Measurements from ENCODE around the gene LEFTY2.
"Not testable (repeated sequence)": the region's sequence is repeated elsewhere in the genome, so short reads cannot be mapped to it uniquely, and the experiment has no call there.

Gene LEFTY2

GRCh38 chr1:225891229-225891972, 49.6 kb downstream of the LEFTY2 start:
- DNase-seq (ENCODE audit: low read depth): no peak
- no peak overlapping the region for H3K4me3 ChIP-seq (ENCODE audit: control insufficient read depth, low read depth, low read length)
- no peak for TF ChIP-seq CTCF (IDR thresholded peaks at IDR 0.05; ENCODE audit: control insufficient read depth, insufficient read depth, low read depth, low read length, missing control alignments)

- DNase-seq (ENCODE audit: low read depth): no peak
- TF ChIP-seq CTCF (IDR thresholded peaks at IDR 0.05; ENCODE audit: control insufficient read depth, insufficient read depth, low read depth, low read length, missing control alignments): no peak
- no peak overlapping the region for H3K4me3 ChIP-seq (ENCODE audit: control insufficient read depth, low read depth, low read length)
Observed at GRCh38 chr1:225890346-225891228, 50.4 kb downstream of the LEFTY2 start.

- no peak for TF ChIP-seq CTCF (IDR thresholded peaks at IDR 0.05; ENCODE audit: control insufficient read depth, insufficient read depth, low read depth, low read length, missing control alignments)
- H3K4me3 ChIP-seq (ENCODE audit: control insufficient read depth, low read depth, low read length): no peak overlapping the region
- DNase-seq (ENCODE audit: low read depth): no peak
Observed at GRCh38 chr1:225889743-225890142, 51.3 kb downstream of the LEFTY2 start.

- no peak for TF ChIP-seq CTCF (IDR thresholded peaks at IDR 0.05; ENCODE audit: control insufficient read depth, insufficient read depth, low read depth, low read length, missing control alignments)
- no peak within 1 kb of the TSS for H3K4me3 ChIP-seq (ENCODE audit: control insufficient read depth, low read depth, low read length)
- no peak for DNase-seq (ENCODE audit: low read depth)
Observed at GRCh38 chr1:225888898-225889601, 52.0 kb downstream of the LEFTY2 start, which contains the start of gene LEFTY1. LEFTY1 (minus strand) TSS chr1:225889146; CDS start chr1:225889066, 80 bp downstream.

GRCh38 chr1:225888289-225888897, 52.6 kb downstream of the LEFTY2 start:
- no peak overlapping the region for H3K4me3 ChIP-seq (ENCODE audit: control insufficient read depth, low read depth, low read length)
- no peak for DNase-seq (ENCODE audit: low read depth)
- TF ChIP-seq CTCF (IDR thresholded peaks at IDR 0.05; ENCODE audit: control insufficient read depth, insufficient read depth, low read depth, low read length, missing control alignments): no peak

- not testable (repeated sequence) for H3K4me3 ChIP-seq (ENCODE audit: control insufficient read depth, low read depth, low read length); DNase-seq (ENCODE audit: low read depth)
Observed at GRCh38 chr1:225887554-225888288, 53.3 kb downstream of the LEFTY2 start.
